NCI-H1436 (cell line): ENCODE data around the gene SBF2.
A peak's percentile ranks its signal among the peaks of the same experiment; 100 is the strongest.

Experiments used
- DNase-seq: peaks from one replicate; lab custom pipeline; 2025; lab: John Stamatoyannopoulos, UW

The SBF2 gene

DNA sequence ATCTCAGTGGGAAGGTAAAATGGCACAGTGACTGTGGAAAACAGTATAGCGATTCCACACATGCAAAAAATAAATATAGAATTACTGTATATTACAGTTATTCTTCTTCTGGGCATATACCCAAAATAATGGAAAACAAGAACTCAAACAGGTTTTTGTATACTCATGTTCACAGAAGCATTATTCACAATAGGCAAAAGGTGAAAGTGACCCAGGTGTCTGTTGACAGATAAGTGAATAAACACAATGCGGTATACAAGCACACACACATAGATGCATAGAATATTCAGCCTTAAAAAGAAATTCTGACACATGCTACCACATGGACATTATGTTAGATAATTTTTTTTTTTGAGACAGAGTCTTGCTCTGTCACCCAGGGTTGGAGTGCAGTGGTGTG is 397.1 kb downstream of the SBF2 start:
- DNase-seq, result no peak

DNA sequence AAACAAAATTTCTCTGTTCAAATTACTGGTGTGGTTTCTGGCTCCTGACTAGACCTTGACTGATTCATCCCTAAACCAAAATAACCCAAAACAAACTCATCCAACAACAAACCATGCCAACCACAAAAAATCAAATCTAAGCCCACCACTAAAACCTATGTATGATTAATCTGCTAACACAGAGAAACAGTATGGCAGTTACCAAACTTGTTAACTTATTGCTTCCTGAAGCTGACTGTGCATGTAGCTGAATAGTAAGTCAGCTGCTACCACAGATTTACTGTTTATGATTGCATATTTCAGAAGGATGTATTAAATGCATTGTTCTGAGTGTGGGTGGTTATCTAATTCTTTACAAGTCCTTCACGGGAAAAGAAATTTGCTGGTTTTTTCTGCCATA is 399.0 kb downstream of the SBF2 start:
- DNase-seq, result no peak

DNA sequence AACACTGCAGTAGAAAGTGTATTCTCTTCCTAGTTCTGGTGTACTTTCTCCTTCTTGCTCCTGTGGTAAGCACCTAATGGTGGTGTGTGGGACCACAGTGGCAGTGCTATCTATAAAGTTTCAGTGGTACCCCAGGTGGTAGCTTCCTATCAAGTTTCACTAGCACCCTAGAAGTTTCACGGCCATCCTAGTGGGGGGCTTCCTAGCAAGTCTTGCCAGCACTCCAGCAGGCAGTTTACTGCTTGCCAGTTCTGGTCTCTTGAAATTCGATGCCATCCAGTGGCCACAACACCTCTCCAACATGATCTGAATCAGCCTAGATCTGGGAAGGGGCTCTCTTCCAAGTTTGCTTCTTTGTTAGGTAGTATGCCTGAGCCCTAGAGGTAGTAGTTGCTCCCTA is 400.5 kb downstream of the SBF2 start:
- DNase-seq, result no peak

DNA sequence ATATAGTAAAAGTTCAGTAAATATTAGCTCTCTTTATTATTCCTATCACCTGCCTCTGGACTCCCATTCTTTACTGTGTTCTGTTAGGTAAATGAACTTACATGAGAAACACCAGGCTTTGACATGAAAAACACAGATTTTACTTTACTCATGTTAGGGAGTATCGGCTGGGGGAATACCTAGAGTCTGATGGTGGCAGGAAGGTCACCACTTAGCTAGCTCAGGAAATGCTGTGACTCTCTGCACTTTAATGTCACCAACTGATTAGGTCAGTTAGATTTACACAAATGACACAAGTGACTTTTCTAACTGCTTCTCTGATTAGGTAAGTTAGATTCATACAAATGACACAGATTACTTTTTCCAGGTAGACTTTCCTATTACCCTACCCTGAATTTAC is 405.1 kb downstream of the SBF2 start:
- no peak for DNase-seq

DNA sequence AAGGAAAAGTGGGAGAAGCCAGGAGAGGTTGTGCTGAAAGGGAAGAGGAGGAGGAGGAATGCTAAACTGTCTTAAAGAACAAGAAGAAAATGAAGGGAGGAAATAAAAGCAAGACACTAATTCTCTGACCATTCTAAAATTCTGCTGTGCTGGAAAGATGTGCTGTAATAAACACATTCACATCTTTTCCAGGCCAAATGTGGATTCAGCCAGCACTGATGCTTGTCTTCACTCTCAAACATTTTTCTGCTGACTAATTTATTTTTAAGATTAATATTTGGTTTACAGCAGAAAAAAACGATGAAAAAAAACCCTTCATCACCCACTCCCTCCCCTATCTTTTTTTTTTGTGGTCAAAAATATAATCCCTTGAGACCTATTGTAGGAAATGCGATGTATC is 406.5 kb downstream of the SBF2 start:
- DNase-seq, result no peak

DNA sequence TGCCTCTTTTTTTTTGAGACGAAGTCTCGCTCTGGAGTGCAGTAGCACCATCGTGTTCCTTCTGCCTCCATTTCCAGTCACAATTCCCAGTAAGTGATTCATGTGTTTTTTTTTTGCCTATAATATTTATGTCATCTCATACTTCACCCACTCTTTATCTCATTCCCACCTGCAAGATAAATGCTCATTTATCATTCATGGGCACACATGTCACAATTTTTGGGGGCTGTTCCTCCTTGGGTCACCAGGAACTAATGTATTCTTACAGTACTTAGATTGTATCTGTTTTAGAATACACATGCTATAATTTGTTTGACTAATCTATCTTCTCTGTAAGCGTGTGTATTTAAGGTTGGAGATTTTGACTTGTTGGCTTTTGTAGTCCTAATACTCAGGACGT is 407.4 kb downstream of the SBF2 start:
- DNase-seq, result no peak

DNA sequence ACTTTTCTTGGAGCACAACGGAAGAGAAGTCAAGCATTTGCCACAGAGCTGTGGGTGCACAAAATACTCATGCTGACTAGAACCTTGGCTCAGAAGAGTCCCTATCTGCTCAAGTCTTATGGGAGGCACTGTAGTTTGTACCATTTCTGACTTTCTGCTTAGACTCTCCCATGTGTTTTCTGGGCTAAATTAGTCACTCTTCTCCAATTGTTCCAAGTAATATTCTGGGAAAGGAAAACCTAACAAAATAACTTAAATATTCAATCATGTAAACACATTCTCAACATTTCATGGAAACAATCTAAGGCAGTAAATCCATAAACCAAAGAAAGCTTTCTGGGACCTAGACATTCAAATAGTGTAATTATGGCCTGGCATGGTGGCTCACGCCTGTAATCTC is 409.4 kb downstream of the SBF2 start:
- DNase-seq, result no peak

DNA sequence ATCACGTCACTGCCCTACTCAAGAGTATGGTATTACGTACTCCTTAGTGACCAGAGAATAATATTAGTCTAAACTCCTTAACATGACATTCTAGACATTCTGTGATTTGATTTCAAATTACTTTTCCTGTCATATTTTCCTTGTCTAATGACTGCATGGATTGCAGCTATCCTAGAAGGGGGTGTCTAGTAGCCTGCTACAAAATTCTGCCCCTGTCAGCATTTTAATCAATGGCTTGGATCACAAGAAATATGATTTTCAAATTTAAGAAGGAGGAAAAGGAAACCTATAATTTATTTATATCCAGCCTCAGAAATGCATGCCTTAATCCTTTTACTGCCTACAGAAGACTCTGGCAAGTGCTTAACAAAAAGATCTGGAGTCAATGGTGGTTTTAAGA is 413.4 kb downstream of the SBF2 start:
- DNase-seq, result no peak

DNA sequence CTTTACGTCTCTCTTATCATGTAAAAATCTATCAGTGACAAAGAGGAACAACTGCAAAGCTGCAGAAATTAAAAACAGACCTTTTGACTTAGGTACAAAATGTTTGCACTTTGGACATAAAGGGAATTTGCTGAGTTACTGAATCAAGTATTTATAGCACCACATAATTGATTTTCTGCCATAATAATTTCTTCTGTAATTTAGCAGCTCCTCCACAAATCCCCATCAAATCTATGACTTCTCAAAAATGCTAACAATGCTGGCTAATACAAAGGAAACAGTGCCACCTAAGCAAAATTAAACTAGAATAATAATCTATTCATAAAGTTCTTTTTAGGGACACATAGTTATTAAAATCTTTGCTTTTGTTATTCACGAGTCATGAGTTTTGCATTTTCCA is 415.1 kb downstream of the SBF2 start:
- DNase-seq, result no peak

DNA sequence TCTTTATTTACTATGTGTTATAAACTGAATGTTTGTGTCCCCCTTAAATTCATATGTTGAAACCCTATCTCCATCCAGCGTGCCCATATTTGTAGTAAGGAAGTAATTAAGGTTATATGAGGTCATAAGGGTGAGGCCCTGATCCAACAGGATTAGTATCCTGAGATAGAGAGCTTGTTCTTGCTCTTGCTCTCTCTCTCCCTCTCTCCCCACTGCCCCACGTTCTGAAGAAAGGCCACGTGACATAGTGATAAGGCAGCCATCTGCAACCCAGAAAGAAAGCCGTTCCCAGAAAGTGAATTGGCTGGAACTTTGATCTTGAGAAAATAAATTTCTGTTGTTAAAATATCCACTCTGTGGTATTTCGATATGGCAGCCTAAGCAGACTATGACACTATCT is 417.7 kb downstream of the SBF2 start:
- no peak for DNase-seq

DNA sequence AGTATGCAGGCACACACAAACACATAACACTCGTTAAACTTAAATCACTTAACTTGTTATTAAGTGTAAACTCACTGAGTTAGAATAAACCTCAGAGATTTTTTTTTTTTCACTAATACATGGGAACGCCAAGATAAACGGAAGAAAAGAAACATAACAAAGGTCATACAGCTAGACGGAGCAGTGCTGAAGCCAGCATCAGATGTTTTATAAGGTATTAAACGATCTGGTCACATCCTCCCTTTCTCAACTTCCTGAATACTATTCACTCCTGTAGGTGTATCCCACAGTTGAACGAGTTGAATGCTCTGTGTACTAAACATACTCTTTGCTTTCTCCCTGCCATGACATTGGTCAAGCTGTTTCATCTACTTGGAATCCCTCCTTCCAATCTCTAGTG is 418.2 kb downstream of the SBF2 start:
- DNase-seq, result no peak

DNA sequence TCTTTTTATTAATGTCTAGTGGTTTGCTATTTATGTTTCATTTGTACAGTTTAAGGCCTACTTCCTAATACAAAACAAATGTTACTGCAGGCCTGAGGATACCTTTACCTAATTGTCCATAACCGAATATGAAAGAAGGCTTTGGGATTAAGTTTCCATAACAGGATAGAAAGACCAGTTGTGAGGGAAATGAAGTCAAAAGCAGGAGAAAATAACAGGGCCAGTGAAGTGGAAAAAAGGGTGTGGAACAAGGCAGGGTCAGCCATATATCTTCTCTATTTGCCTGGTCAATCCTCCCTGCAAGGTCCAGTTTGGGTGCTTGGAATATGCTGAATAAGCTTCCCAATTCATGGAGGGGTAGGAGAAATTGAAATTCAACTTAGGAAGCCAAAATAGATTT is 418.6 kb downstream of the SBF2 start:
- DNase-seq, result no peak

DNA sequence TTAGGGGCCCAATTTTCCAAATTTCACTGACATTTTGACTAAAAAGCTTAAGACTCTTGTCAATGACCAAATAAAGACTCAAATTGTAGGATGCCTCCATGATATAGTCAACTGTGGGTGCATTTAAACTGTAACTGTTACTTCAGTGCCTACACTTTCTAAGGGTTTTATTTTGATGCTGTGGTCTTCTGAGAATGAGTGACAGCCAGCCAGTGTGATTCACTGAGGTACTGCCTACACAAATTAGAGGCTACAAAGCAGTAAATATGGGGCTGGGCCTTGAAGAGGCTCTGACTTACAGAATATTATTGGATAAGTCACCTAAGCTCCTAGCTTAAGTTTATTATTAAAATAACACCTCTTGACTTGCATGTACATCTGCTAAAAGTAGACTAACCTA is 419.6 kb downstream of the SBF2 start:
- no peak for DNase-seq

DNA sequence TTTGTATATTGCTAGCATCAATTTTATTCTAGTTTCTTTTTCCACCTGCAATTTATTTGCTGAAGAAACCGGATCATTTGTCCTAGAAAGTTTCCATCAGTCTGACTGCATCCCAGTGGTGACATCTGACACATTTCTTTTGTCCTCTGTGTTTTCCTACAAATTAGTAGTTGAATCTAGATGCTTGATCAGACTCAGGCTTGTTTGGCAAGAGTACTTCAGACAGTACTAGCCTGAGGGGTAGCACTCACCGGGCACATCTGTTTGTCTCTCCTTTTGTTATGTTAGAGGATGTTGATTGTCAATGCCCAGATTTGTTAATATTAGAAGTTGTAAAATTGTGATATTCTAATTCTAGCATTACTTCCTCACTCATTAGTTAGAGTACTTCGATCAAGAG is 425.4 kb downstream of the SBF2 start:
- peak; percentile 6 for DNase-seq

DNA sequence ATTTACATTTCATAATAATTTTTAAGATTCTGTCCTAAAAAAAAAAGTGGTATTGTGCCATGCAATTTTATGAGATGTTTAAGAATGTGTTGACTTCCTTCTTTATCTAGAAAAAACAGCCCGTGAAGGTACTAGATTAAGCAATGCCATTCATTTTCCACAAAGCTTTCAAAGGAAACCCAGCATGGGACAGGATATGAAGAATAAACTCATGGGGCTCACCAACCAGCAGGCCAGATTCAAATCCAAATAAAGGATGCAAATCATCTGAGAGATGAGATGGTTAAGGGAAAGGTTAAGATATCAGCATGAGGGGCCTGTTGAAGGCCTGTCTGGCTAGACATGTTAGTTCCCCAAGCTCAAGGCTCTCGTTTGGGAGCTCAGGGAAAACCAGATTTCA is 431.0 kb downstream of the SBF2 start:
- DNase-seq, result no peak

DNA sequence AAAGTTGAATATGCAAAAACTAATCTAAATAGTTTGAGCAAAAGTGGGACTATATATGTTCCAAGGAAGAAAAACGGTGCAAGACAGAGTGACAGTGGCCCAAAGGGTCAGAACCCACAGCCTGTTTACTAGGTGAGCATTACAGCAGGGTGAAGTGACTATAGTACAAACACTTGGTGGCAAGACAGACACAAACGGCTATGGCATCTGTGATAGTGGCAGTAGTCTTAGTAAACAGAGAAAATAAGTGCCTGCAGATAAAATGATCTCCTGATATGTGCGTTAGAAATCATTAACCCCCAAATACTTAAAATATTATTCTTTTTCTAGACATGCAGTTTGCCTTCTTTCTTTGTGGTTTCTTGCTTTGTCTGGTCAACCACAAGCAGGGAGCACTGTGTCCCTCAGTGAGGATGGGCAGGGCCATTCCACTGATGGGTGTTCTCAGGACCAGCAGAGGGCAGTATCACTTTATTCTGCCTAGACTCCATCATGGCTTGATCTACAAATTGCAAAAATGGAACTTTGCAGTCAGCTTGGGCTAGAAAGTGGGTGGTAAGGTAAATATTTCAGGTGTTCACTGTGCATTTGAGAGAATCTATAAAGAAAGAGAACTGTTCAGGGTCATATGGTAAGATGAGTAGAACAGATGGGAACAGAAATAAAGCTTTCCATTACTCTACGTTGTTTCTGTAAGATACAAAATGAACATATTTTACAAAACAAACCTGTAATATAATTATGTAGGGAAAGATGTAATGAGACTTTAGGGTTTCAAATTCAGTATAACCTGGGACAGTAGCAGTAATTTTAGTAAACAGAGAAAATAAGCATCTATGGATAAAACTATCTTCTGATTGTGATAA is 431.9 kb downstream of the SBF2 start:
- peak; percentile 45 for DNase-seq

DNA sequence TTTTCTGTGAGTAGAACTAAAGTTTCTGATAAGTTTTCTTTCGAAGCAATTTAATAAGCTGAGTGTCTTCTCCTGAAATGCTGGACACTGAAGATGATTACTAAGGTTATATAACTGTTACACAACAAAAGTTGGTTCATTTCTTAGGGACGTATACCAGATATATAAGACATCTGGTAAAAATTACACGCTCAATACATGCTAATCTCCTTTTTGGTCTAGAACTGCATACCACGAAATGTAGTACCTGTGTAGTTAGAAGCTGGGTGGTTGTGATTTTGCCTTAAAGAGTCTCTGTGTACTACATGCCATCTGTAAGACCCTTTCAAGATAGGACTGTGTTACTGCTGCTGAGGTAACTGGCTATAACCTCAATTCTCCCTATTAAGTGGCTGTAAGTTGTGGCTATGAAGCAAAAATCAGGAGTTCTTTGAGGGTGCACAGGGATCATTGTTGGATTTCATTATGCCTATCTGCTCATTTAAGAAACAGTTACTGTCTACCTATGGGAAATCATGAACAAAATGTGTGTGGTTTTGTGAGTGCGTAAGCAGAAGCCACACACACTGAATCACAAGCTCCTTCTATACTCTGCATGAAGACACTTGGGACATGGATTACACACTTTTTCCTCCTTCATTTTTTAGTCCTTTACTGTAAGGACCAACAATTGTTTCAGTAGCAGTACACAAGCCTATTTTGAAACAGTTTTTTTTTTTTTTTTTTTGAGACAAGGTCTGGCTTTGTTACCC is 434.3 kb downstream of the SBF2 start:
- no peak for DNase-seq

DNA sequence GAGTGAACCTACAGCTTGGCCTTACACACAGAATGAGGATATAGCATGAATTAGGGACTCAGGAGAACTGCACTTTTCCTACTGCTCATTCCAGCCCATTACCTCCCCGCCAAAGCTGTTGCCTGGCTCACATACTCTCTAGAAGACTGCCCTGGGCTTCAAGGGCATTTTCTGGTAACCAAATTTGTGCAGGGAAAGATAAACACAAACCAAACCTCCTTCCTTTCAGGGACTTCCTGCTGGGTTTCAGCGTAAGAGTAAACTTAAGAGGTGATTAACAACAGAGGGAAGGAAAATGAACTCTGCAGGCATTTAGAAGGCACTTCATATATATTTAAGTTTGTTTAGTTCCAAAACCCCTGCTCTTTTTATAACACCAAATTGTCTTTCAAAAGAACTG is 435.2 kb downstream of the SBF2 start:
- no peak for DNase-seq

DNA sequence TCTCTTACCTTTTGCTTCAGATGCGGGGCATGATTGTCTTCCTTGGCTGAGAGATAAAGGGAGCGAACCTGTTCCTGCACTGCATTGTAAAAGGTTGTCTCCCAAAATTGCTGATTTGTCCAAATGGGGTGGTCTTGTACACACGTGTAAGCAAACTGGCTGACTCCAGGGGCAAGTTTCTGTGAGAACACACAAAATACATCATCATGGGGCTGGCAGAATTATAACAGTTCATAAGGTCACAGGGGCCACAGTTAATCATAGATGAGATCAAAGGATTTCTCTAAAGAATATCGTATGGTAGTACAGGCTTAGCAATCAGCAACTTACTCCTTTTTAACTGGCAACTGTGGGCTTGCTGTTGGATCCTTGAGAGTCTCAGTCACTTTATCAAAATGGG is 435.8 kb downstream of the SBF2 start:
- DNase-seq, result no peak

DNA sequence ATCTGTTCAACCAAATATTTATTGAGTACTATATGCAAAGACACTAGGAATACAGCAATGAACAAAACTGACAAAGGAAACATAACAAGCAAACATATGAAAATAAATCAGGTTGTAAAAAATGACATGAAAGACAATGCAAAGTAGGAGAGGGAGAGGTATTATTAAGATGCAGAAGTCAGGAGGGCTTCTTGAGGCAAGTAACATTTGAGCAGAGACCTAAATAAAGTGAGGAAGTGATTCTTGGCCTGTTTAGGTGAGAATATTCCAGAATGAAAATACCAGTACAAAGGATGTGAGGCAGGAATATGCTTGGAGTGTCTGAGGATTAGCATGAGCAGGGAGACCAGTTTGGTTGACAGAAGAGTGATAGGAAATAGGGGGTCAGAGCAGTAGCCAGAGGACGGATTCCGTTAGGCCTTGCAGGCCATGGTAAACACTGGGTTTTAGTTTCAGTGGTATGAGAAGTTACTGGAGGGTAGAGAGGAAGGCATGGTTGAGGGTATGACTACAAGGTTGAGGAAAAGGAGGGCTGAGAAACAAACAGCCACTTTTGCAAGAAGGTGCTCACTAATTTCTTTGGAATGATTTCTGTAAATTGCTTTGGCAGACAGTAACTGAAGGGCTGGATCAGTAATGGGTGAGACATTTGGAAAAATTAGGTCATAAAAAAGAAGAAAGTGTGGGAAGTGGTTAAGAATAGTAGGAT is 438.3 kb downstream of the SBF2 start:
- no peak for DNase-seq

DNA sequence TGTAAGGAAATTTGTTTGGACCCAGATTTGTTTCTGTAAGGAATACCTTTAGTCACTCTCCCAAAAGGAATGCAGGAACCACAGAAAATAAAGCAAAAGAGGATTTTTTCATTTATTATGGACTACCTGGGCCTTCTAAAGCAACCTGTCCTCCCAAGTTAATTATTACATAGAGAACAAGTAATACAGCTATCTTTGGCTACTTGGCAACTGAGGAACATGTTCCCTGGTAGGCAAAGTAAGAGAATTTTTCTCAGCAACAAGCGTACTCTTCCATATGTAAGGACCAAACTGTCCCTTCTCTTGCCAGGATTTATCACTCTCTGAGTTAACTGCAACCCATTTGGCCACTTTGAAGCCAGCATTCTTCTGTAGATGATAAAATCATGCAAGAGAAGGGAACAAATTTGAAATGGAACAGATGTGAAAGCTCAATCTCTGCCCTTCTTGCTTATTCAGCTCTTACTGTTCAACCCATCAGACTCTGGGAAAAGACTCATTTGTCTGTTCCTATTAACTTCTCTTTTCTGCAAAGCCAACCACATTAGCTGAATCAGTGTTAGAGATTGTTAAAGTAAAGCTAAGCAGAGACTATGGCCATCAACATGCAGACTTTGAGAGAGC is 440.0 kb downstream of the SBF2 start:
- DNase-seq, result no peak

DNA sequence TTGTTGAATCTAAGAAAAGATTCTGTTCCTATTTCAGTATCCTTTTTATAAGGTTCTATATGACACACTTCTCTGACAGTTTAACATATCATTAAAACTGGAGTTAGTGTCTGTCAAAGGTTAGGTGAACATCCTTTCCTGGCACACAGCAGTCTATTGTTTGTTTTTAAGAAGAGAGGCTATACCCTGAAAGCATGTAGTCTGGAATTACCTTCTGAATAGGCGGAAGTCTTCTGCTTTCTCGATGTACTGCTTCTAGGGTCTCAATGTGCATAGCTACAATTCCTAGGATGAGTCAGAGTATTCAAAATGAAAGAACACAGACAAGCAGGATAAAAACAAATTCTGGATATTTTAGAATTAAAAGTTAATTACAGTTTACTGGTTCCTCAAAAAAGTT is 441.6 kb downstream of the SBF2 start:
- DNase-seq, result no peak

DNA sequence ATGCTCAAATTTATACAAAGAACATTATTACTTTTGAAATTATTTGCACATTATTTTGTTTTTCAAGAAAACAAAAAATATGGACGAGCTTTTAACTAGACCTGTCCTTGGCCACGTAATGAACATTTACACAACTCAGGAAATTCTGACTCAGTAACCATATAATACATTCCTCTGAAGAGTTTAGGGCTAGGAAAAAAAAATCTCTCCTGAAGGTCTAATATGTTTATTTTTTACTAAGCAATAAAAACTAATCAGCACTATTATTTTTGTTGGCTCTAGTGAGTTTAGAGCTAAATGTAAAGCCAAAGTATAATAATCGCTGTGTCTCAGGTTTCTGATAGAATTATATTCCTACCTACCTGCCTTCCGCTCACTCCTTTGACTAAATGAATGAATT is 442.7 kb downstream of the SBF2 start:
- DNase-seq, result no peak
